NCI-H2107 treated with DMSO at 0.1 percent for 48 hours (cell line): ENCODE measurements around the gene MAD1L1.
A peak's percentile ranks its signal among the peaks of the same experiment; 100 is the strongest.

Source experiments
- DNase-seq: peaks from one replicate; lab custom pipeline; 2025; ENCODE audit not compliant: unreplicated experiment; lab: John Stamatoyannopoulos, UW

Gene MAD1L1

DNA sequence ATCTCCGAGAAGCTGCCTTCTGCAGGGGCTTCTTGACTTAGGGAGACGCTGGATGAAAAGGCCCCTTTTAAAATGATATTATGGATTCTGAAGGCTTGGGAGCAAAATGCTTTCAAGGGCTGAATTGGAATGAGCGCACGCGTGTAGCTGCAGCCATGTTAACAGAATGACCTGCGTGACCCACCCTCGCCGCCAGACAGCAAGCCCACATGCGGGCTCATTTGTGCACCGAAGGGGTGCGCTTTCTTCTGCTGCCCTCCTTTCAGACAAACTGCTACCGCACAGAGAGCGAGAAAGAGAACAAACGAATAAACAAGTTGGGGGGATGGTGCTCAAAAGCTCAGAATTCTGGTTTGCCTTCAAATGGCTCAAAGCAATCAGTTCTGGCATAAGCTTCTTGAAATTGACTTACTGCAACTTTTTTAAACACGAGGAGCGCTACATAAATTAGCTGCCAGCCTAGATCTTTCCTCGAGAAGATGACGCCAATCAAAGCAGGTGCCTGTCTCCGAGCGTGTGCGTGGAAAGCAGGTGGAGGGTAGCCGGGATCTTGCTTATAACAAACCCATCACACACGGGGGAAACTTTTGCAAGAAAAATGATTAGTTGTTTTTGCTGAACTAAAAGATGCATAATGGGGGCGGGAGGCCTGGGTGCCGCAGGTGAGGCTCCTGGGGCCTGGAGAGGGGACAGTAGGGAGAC lies 268.4 kb downstream of the MAD1L1 start:
- no peak for DNase-seq

DNA sequence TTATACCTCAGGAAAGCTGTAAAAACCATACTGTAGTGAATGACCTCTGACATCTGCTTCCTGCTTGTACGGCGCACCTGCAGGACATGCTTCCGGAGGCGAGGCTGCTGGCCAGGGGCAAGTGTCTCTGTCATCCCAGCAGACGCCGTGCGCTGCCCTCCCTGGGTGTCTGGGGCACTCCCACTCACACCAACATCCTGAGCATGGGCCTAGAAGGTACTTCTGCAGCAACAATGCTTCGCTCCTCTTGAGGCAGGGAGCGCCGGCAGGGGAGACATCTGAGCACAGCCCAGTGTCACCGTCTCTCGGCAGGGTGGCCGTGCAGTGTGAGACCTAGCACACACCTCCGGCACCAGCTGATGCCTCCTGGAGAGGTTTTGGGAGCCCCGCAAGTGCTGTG lies 269.2 kb downstream of the MAD1L1 start:
- DNase-seq = no peak

DNA sequence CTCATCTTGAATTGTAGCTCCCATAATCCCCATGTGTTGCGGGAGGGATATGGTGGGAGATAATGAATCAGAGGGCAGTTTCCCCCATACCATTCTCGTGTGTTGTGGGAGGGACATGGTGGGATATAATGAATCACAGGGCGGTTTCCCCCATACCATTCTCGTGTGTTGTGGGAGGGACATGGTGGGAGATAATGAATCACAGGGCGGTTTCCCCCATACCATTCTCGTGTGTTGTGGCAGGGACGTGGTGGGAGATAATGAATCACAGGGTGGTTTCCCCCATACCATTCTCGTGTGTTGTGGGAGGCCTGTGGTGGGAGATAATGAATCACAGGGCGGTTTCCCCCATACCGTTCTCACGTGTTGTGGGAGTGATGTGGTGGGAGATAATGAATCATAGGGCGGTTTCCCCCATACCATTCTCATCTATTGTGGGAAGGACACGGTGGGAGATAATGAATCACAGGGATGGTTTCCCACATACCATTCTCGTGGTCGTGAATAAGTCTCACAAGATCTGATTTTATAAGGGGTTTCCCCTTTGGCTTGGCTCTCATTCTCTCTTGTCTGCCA lies 271.0 kb downstream of the MAD1L1 start:
- DNase-seq = no peak

DNA sequence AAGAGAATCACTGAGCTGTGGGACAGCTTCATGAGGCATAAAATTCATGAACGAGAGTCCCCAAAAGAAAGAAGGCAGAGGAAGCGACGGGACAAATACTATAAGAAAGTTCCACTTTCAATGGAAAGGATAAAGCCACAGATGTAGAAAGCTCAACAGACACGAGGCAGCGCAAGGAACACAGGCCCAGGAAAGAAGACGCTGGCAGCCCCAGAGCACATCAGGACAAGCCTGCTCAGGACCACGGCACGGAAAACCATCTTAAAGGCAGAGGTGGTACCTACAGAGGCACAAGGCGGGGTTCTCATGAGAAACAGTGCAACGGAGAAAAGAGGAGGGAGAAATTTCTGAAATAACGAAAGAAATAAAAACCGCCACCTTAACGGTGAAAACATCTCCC lies 273.4 kb downstream of the MAD1L1 start:
- no peak for DNase-seq

DNA sequence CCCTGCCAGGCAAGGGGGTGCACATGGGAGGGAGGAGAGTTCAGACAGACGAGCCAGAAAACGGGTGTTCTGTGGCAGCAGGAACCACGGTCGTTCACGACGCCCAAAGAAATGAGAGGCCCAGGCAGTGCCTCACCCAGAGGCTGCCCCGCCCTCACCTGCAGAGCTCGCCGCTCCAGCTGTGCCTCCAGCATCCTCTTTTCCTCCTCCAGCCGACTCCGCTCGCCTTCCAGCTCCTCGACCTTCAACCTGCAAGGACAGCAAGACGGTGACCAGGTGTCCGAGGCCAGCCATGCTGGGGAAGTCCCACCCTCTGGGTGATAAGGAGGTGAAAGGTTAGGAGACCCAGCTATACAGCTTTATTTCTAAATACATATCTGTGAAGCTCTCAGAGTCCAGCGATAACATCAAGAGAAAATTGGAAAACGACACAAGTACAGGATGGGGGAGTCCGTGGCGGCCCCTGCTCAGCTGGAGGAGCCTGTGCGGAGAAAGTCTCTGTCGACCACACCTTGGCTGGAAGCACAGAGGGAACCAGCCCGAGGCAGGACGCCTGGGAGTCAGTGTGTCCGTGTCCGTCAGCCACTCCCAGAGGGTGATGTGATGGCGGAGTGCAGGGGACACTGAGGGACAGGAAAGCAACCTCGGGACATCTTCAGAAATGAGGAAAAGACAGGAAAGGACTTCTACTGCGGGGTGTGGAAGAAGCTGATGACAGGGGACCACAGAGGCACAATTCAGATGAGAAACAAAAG lies 275.1 kb downstream of the MAD1L1 start:
- no peak for DNase-seq

DNA sequence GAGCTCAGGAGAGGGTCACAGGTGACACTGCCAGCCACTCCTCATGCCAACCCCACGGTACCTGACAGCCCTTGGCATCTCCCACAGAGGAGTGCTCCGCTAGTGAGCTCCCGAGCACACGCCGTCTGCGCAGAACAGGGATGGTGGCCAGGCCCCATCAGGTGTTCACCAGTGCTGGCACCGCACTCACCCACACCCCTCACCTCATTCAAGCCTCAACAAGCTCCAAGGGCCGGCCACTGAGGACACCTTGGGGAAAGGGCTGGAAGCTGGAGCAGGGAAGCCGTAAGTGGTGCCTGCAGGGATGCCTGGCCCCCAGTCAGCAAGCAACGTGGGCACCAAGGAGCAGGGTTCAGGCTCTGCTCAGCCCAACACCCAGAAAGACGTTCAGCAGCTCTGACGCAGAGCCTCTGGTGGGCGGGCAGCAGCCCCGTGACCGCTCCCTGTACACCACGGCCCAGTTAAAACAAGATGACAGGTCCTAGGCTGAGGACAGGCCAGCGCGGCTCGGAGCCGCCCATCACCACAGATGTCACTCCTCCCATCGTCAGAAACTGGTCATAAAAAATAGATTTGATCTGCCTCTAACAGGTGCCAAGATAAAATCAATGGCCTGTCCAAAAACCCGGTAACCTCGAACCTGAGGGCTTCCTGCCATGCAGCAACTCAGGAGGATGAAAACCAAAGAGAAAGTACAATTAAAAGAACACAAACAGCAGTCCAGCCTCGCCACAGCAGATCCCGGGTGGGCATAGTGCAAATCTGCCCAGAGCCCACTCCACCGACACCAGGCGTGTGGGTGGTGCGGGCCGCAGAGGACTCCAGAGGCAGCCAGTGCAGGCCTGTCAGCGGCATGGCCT lies 275.9 kb downstream of the MAD1L1 start:
- DNase-seq = no peak

DNA sequence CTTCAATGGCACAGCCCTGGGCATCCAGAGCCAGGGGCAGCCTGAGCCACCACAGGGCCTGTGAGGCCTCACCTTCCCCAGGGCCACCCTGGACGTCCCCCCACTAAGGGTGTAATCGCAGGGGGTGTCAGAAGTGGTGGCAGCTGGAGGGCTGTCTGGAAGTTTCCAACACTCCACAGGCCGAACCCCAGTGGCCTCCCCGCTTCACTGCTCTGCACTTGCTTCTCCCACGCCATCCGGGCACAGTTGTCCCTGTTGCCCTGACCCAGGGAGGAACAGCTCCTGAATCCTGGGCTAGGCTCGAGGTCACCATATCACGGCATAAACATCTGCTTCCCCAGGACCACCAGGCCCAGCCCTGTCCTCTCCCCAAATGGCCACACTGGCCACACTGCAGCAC lies 276.6 kb downstream of the MAD1L1 start:
- no peak for DNase-seq

DNA sequence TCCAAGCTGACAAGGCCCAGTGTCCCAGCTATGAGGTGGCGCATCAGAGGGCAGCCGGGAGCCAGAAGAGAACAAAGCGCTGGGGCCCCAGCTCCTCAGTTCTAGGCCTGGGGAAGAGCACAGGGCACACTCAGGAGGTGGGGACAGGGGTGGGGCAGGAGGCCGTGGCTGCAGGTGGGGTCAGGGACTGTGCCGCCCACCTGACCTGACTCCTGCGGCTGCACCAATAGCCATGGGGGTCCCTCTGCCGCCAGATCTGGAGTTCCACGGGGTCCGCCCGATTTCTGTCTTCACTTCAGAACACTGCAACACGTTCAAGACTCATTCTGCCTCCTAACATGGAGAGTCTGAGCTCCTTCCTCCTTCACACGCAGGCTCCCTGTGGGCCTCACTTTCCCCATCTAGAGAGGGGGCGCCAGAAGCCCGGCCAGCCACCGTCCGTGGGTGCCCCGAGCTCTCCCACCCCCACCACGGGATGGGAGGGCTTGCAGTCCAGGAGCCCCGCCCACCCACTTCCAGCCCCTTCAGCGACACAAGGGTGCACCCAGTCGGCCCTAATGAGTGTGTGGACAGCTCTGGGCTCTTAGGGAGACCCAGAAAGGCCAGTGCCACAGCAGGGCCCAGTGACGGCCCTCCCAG lies 278.3 kb downstream of the MAD1L1 start:
- no peak for DNase-seq

DNA sequence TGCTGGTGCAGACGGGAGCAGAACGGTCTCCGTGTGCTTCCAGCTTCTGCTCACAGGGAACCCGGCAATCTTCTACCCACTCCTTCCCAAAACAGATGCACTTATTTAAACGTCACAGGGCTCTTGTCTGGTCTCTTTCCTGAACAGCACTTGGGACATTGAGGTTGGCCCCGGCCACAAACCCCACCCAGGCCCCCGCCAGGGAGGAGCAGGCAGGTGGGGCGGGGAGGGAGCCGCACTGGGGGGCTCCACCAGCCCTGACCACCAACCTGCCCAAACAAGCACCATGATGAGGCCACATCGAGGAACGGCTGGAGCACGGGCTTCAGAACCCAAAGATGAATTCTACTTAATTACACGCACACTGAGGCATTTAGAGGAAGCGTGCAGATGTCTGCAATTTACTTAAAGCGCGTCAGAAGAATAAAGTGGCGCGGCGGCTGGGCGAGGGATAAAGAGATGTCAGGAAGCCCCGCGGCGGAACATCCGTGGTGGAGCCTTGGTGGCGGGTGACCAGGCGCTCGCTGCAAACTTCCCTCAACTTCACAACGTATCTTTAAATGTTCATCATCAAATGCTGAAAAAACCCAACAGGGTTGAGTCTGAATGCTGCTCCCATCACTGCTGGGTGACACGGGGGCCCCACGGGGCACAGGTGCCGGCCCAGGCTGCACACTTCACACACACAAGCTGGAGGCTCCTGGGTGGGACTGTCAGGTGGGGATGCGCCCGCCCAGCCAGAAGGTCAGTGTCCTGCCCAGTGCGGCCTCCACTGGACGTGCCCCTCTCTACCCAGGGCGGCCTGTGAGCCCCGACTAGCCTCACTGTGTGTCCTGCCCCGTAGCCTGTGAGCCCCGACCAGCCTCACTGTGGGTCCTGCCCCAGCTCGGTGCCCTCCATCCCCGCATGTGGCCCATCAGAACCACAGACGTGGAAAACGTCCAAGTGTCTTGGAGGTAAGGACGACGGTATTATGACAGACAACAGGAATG lies 279.2 kb downstream of the MAD1L1 start:
- DNase-seq = no peak

DNA sequence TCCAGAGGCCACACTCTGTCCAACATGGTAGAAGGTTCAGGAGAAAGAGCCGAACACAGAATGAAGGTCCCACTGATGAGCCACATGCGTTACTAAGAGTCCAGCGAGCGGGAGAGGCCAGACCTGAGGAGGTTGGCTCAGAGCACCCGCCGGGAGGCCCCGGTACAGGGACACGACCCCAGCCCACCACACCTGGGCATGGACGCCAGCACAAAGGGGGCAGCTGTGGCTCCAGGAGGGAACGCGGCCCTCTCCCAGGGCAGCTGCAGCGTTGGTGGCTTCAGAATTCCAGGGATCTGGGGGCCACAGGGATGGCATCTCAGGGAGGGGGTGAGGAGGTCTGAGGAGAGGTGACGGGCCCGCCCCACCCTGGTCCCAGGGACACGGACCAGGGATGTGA lies 280.0 kb downstream of the MAD1L1 start:
- no peak for DNase-seq

DNA sequence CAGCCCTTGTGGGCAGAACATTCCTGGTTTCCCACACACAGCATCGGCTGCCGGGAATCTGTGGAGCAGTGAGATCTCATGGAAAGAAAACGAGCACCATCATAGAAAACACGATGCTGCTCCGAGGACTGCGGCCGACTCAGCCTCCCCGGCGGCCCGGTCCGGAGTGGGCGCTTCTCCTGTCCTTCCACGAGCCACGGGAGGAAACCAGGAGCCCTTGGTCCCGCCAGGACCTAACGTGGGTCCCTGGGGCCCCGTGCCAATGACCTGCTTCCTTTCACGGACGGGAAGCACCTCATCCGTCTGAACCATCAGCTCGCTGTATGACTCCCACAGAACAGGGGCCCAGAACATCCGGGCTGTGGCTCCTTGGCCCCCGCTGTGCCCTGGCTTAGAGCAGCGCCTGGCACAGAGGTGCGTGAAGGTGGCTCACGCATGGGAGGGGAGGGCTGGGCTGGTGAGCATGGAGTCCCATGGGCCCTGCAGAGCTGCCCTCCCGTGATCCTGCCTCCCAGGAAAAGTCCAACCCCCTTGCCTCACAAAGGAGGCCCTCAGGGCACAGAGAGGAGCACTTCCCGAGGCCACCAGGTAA lies 280.5 kb downstream of the MAD1L1 start:
- DNase-seq = no peak

DNA sequence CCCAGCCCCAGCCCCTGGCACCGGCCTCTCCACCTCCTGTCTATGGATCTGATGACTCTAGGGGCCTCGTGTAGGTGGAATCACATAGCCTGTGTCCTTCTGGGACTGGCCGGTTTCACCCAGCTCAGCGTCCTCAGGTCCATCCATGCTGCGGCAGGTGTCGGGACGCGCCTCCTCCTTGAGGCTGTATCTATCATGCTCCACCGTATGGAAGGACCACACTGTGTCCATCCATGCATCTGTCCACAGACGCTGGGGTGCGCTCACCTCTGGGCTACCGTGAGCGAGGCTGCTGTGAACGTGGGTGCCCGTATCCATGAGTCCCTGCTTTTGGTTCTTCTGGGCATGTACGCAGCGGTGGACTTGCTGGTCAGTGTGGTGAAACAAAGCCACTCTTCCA lies 281.1 kb downstream of the MAD1L1 start:
- DNase-seq = no peak

DNA sequence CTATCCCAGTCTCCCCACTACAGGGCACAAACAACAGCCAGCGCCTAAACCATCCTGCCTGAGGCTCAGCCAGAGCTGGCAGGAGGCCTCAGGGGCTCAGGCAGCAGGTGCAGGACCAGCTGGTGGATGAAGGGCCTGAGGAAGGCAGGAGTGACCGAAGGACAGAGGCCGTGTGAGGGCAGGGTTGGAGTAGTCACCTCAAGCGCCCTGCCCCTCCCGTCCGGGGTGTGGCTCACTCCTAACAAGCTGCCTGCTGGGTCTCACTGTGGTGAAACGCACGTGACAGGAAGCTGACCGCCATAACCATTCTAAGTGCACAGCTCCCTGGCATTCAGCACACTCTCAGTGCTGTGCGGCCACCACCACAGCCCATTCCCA lies 281.6 kb downstream of the MAD1L1 start:
- DNase-seq = peak; percentile 54

DNA sequence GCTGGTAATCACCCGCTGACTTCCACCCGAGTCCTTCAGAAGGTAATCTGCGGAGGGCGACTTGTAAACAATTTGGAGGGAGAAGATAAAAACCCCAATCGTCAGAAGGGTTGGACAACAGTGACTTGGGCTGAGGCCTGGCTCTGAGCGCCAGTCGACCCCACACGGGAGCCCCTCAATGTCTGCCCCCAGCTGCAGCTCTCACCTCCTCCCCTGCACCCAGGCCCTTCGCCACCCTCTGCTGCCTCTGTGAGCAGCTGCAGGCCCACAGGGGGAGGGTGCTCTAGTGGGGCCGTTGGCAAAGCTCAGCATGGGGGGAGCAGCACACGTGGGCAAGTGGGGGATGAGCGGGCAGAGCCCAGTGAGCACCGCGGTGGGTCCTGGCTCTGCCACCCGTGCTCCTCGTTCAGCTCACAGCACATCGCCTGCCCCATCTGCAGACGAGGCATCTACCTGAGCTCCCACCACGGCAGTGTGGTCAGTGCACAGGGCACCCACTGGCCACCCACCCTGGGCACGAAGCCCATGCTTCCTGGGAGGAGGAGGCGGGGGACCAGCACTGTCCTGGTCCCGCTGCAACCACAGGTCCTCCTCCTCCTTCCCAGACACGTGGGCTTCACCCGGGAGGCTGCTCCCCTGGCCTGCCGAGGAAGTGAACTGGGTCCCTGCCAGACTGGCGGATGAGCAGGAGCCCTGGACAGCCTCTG lies 282.1 kb downstream of the MAD1L1 start:
- no peak for DNase-seq

DNA sequence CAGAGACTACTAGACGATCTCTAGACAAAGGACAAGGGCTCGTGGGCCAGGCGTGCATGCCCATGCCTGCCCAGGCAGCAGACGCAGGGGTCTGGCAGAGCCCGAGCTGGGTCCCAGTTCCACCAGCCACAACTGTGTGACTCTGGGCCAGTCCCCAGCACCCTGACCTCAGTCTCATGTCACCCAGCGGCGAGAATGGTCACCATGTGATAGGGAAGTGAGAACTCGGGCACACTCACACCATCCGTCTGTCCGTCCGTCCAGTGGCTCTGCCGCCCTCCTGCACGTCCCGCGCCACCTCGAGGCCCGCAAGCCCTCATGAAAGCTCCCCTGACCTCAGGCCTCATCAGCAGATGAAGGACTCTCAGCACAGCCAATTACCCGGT lies 282.7 kb downstream of the MAD1L1 start:
- DNase-seq = no peak

DNA sequence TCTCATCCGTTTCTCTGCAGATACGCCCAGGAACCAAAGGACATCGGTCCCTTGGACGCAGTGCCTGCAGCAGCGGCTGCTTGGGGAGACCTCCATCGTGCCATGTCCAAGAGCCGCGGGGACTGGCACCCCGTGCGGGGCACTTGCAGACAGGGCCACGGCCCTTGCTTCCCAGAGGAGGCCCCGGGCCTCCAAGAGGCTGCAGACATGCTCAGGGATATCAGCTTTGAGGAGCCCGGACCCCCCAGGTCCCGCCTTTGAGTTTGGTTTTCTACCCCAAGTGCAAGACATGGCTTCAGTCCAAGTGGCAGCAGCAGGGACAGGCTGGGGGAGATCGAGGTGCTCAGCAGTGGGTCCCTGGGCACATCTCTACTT lies 283.1 kb downstream of the MAD1L1 start:
- no peak for DNase-seq

DNA sequence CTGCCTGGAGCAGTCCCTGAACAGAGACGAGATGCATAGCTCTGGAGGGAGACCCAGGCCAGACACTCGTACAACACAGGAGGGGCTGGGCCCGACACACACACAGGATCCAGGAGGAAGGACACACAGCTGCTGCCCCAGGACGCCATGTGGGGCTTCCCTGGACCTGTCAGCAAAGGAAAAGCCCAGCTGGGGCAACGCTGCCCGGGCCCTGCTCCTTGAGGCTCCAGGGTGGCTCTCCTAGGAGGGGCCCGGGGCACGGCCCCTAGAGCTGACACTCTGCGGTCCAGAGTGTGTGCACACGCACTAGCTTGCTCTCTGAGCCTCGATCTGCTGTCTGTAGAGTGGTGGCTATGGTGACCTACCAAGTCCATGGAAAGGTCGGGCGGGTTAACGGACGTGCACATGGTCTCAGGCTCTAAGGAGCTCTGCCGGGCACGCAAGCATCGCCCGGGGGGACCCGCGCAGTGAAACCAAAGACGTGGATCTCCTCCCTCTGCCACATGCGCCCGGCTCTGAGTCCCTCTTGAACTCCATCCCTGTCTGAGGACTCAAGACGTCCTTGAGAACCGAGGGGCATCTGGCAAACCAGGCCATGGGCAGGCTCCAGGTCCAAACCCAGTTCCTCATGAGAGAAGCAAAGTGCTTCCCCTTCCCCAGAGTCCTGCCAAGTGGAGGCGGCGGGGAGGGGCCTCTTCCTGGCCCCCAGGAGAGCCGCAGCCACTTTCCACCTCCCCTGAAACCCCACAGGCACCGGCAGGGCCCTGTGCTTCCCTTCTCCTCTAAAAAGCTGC lies 283.7 kb downstream of the MAD1L1 start:
- DNase-seq = no peak

DNA sequence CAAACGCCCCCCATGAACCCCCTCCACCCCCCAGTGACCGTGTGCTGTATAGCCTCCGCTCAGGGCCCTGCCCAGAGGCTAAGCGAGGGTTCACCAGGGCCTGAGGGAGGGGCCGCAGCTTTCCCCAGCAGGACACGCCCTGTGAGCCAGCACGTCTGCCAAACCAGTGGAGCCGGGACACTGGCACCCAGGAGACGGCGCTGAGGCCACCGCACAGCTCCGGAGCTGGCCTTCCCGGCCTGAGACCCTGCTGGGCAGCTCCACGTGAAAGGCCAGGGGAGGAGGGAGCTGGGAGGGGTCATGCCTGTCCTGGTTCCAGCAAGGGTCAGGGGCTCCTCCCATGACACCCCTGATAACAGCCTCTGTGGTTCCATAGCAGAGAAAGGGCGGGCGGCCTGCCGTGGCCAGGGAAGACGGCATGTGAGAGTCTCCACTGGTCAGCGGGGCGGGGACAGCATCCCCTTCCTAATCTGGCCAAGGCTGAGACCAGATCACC lies 284.4 kb downstream of the MAD1L1 start:
- no peak for DNase-seq
